IMR-90 (cell line): Measurements from ENCODE around the gene PDGFA.

Experiments used
- CHD1 ChIP-seq: IDR thresholded peaks from 2 replicates; pipeline ENCODE4 v1.6.1; 2012; ENCODE audit warnings: low read depth, low read length, improper control_type of control experiment
- MAFK ChIP-seq: IDR thresholded peaks from 2 replicates; pipeline ENCODE4 v1.6.1; 2012; ENCODE audit warnings: low read depth, low read length, improper control_type of control experiment
- MAZ ChIP-seq: IDR thresholded peaks from 2 replicates; pipeline ENCODE4 v1.6.1; 2012; ENCODE audit warnings: low read depth, mild to moderate bottlenecking, low read length, improper control_type of control experiment, moderate library complexity, borderline replicate concordance
- MXI1 ChIP-seq: IDR thresholded peaks from 2 replicates; pipeline ENCODE4 v1.6.1; 2012; ENCODE audit warnings: low read depth, mild to moderate bottlenecking, low read length, moderate library complexity, borderline replicate concordance
- POLR2A ChIP-seq: IDR thresholded peaks from 2 replicates; pipeline ENCODE4 v1.6.1; 2012; ENCODE audit warnings: mild to moderate bottlenecking, low read depth, low read length
- RAD21 ChIP-seq: IDR thresholded peaks from 2 replicates; pipeline ENCODE4 v1.6.1; 2012; ENCODE audit warnings: low read length, improper control_type of control experiment
- RCOR1 ChIP-seq: IDR thresholded peaks from 2 replicates; pipeline ENCODE4 v1.6.1; 2012; ENCODE audit warnings: mild to moderate bottlenecking, low read length, improper control_type of control experiment; ENCODE audit not compliant: insufficient replicate concordance
- USF2 ChIP-seq: fragments of 150-350 bp; IDR thresholded peaks from 2 replicates; pipeline ENCODE4 v1.6.1; 2017; ENCODE audit warnings: mild to moderate bottlenecking, antibody characterized with exemption, low read length, low read depth
- TF ChIP-seq, protein P1 (sequence below): conservative IDR thresholded peaks from 2 replicates; pipeline ENCODE4 v1.5.1; 2012; ENCODE audit warnings: mild to moderate bottlenecking, low read depth, low read length, improper control_type of control experiment

DNA sequence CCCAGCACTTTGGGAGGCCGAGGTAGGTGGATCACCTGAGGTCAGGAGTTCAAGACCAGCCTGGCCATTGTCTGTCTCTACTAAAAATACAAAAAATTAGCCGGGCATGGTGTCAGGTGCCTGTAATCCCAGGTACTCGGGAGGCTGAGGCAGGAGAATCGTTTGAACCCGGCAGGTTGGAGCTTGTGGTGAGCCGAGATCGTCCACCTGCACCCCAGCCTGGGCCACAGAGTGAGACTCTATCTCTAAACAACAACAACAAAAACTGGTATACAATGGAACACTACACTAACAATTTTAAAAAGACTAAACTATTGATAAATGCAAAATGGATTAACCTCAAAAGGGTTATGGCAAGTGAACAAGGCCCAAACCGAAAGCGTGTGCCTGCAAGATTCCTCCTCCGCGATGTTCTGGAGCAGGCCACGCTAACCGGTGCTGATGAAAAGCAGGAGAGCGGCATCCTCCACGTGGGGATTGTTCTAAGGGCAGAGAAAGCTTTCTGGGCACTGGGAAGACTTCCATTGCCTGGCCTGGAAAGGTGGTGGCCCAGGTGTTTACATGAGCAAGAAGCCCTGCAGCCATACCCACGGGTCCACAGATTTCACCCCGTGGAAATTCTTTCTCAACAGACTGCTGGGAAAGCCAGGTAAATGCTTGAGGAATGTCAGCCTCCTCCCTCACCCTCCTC lies 53.8 kb downstream of the PDGFA start:
- TF ChIP-seq, protein P1, sequence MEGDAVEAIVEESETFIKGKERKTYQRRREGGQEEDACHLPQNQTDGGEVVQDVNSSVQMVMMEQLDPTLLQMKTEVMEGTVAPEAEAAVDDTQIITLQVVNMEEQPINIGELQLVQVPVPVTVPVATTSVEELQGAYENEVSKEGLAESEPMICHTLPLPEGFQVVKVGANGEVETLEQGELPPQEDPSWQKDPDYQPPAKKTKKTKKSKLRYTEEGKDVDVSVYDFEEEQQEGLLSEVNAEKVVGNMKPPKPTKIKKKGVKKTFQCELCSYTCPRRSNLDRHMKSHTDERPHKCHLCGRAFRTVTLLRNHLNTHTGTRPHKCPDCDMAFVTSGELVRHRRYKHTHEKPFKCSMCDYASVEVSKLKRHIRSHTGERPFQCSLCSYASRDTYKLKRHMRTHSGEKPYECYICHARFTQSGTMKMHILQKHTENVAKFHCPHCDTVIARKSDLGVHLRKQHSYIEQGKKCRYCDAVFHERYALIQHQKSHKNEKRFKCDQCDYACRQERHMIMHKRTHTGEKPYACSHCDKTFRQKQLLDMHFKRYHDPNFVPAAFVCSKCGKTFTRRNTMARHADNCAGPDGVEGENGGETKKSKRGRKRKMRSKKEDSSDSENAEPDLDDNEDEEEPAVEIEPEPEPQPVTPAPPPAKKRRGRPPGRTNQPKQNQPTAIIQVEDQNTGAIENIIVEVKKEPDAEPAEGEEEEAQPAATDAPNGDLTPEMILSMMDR = no peak
- no peak for TF ChIP-seq MXI1
- no peak for TF ChIP-seq RCOR1
- no peak for TF ChIP-seq POLR2A
- TF ChIP-seq MAZ = no peak
- no peak for TF ChIP-seq USF2
- TF ChIP-seq CHD1 = no peak
- TF ChIP-seq RAD21 = no peak
- TF ChIP-seq MAFK = no peak
